Fibroblast of pulmonary artery (primary cell): ENCODE measurements around the gene DDIT3.

Experiments
- DNase-seq: peaks from one replicate; pipeline ENCODE4 v3.0.0-alpha.2; 2010; ENCODE audit warnings: low read depth
- H3K4me3 ChIP-seq: replicated peaks from 2 replicates; pipeline ENCODE4 v1.5.1; 2011; ENCODE audit warnings: low read depth, mild to moderate bottlenecking, control low read depth, low read length, moderate library complexity
- TF ChIP-seq, protein P1 (sequence below): IDR thresholded peaks from 2 replicates; pipeline ENCODE4 v1.5.1; 2011; ENCODE audit warnings: mild to moderate bottlenecking, control low read depth, low read length, inconsistent platforms; ENCODE audit errors: missing control alignments

DDIT3 gene

GRCh38 chr12:57488402-57489156, 31.7 kb downstream of the DDIT3 start:
- H3K4me3 ChIP-seq = peak overlapping the region; percentile 99
- no peak for DNase-seq
- TF ChIP-seq, protein P1, sequence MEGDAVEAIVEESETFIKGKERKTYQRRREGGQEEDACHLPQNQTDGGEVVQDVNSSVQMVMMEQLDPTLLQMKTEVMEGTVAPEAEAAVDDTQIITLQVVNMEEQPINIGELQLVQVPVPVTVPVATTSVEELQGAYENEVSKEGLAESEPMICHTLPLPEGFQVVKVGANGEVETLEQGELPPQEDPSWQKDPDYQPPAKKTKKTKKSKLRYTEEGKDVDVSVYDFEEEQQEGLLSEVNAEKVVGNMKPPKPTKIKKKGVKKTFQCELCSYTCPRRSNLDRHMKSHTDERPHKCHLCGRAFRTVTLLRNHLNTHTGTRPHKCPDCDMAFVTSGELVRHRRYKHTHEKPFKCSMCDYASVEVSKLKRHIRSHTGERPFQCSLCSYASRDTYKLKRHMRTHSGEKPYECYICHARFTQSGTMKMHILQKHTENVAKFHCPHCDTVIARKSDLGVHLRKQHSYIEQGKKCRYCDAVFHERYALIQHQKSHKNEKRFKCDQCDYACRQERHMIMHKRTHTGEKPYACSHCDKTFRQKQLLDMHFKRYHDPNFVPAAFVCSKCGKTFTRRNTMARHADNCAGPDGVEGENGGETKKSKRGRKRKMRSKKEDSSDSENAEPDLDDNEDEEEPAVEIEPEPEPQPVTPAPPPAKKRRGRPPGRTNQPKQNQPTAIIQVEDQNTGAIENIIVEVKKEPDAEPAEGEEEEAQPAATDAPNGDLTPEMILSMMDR = no peak

DNA sequence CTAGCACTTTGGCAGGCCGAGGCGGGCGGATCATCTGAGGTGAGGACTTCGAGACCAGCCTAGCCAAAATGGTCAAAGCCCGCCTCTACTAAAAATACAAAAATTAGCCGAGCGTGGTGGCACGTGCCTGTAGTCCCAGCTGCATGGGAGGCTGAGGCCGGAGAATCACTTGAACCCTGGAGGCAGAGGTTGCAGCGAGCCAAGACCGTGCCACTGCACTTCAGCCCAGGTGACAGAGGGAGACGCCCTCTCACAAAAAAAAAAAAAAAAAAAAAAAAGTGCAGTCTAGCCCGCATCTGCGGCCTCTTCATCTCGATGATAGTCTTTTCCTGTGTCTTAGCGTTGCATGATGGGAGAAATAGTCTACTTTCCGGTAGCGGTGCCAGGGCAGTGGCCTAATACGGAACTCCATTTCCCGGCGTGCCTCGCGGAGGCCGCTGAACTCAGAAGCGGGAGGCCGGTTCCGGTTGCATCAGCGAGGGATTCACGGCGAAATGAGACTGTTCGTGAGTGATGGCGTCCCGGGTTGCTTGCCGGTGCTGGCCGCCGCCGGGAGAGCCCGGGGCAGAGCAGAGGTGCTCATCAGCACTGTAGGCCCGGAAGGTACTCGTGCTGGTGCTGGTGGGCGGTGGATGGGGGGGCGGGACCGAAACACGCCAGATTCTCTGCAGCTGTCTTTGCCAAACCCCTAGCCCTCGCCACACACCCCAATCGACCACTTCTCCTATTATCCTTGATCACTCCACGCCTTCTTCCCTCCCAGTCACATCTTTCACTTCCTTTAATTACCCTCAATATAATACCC, 32.5 kb downstream of the DDIT3 start, which contains the start of gene MARS1:
MARS1 (plus strand) TSS at position 472 of the 805 bp plus-strand sequence; CDS start at position 495, 23 bp downstream.
- peak; percentile 97 for DNase-seq
- TF ChIP-seq, protein P1 = no peak
- peak within 1 kb of the TSS; percentile 99 for H3K4me3 ChIP-seq

DNA sequence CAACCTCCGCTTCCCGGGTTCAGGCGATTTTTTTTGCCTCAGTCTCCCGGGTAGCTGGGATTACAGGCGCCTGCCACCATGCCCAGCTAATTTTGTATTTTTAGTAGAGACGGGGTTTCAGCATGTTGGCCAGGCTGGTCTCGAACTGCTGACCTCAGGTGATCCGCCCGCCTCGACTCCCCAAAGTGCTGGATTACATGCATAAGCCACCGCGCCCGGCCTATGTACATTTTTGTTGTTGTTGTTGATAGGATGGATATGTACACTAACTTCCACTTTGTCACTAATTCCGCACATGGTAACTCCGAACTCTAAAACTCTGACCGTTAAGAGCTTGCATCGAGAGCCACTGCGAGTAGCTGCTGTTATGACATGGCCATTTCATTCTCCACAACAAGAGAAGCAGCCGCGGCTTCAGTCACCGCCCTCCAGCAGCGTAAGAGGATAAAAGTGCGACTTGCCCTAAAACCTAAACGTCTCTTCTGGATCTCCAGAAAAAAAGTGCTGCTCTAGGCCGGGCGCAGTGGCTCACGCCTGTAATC, 33.2 kb downstream of the DDIT3 start:
- TF ChIP-seq, protein P1 = no peak
- DNase-seq = no peak
- H3K4me3 ChIP-seq = peak overlapping the region; percentile 99

GRCh38 chr12:57485695-57486094, 34.6 kb downstream of the DDIT3 start:
- H3K4me3 ChIP-seq = no peak overlapping the region
- no peak for DNase-seq
- TF ChIP-seq, protein P1 = no peak

DNA sequence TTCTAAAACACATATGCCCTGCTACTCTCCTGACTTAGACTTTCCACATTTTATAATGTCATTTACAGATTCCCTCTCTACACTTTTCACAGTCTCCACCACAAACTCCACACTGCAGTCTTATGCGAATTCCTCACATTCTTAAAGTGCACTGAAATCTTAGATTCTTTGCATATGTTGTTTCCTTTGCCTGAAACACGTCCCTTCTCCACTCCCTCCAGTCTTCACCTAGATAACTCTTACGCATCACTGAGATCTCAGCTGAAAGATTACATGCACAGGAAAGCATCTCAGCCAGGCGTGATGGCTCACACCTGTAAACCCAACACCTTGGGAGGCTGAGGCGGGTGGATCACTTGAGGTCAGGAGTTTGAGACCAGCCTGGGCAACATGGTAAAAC, 36.8 kb downstream of the DDIT3 start:
- H3K4me3 ChIP-seq = no peak overlapping the region
- TF ChIP-seq, protein P1 = no peak
- DNase-seq = peak; percentile 59

GRCh38 chr12:57481671-57482070, 38.6 kb downstream of the DDIT3 start:
- H3K4me3 ChIP-seq = no peak overlapping the region
- TF ChIP-seq, protein P1 = no peak
- DNase-seq = no peak
